ENCODE data around the gene FADS3.

GRCh38 chr11:61863548-61864081 lies 27.7 kb downstream of the FADS3 start:
- no peak for TF ChIP-seq EZH2 (IDR thresholded peaks at IDR 0.05; ENCODE audit: borderline replicate concordance, low read length)
- no peak for TF ChIP-seq CTCF (conservative IDR thresholded peaks at IDR 0.05 in 1 of 2, IDR thresholded peaks at IDR 0.05 in 1 of 2; ENCODE audit: extremely low read depth in 1 of 2, insufficient read depth in 1 of 2, low read depth in 1 of 2, low read length in 2 of 2)
